Measurements from ENCODE around the gene MAST4. TPM values are rescaled to one million over a fixed set of nuclear protein-coding genes. Genes with fewer than 3 reads are reported as not detected.

The MAST4 gene
- total RNA-seq, 2 experiments from 2014 or later, result 1.3 to 21.9 TPM

- Histone ChIP-seq H3K4me3 (ENCODE audit: low read depth, low read length, poor library complexity, severe bottlenecking) (no peak overlapping the region), H3K27ac (ENCODE audit: low read depth, low read length, poor library complexity, severe bottlenecking) (no peak overlapping the region), H4K20me1 (ENCODE audit: insufficient read depth, low read length) (no peaks in the 10 kb centered on the region), H3K4me1 (ENCODE audit: insufficient read depth, low read length, poor library complexity, severe bottlenecking) (peaks cover 16% of the 10 kb centered on the region), H3K4me2 (ENCODE audit: low read length) (no peak overlapping the region), H3K36me3 (ENCODE audit: insufficient read depth, low read length) (no peaks in the 10 kb centered on the region), H3K9me2 (ENCODE audit: insufficient read depth, low read length) (no peaks in the 10 kb centered on the region), H3K79me2 (ENCODE audit: insufficient read depth, low read depth, low read length) (no peaks in the 10 kb centered on the region), H2AFZ (ENCODE audit: low read length) (no peak overlapping the region), H3K9me3 (ENCODE audit: low read length) (no peaks in the 10 kb centered on the region)
- CTCF ChIA-PET (ENCODE audit: unreplicated experiment), result no interaction called here
- no TSS peak for BruUV-seq (replicated peaks)
- DNase-seq (ENCODE audit: low spot score), result no peak
- intact Hi-C loops (cut with micrococcal nuclease; ENCODE audit: unreplicated experiment), result no loop called here
- POLR2A ChIA-PET, result no interaction called here
- TF ChIP-seq EZH2phosphoT487 (IDR thresholded peaks at IDR 0.05; ENCODE audit: borderline replicate concordance, low read depth, low read length), result no peak
- TF ChIP-seq, protein P1, sequence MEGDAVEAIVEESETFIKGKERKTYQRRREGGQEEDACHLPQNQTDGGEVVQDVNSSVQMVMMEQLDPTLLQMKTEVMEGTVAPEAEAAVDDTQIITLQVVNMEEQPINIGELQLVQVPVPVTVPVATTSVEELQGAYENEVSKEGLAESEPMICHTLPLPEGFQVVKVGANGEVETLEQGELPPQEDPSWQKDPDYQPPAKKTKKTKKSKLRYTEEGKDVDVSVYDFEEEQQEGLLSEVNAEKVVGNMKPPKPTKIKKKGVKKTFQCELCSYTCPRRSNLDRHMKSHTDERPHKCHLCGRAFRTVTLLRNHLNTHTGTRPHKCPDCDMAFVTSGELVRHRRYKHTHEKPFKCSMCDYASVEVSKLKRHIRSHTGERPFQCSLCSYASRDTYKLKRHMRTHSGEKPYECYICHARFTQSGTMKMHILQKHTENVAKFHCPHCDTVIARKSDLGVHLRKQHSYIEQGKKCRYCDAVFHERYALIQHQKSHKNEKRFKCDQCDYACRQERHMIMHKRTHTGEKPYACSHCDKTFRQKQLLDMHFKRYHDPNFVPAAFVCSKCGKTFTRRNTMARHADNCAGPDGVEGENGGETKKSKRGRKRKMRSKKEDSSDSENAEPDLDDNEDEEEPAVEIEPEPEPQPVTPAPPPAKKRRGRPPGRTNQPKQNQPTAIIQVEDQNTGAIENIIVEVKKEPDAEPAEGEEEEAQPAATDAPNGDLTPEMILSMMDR (conservative IDR thresholded peaks at IDR 0.05; ENCODE audit: low read length), result no peak
Measured at GRCh38 chr5:66615136-66615535, 18.9 kb downstream of the MAST4 start.

- no TSS peak for BruUV-seq (replicated peaks)
- Histone ChIP-seq H3K9me3 (ENCODE audit: low read length) (no peaks in the 10 kb centered on the region), H3K4me3 (ENCODE audit: low read depth, low read length, poor library complexity, severe bottlenecking) (no peak overlapping the region), H3K27ac (ENCODE audit: low read depth, low read length, poor library complexity, severe bottlenecking) (no peak overlapping the region), H3K79me2 (ENCODE audit: insufficient read depth, low read depth, low read length) (no peaks in the 10 kb centered on the region), H2AFZ (ENCODE audit: low read length) (no peak overlapping the region), H3K9me2 (ENCODE audit: insufficient read depth, low read length) (no peaks in the 10 kb centered on the region), H3K36me3 (ENCODE audit: insufficient read depth, low read length) (no peaks in the 10 kb centered on the region), H3K4me2 (ENCODE audit: low read length) (no peak overlapping the region), H4K20me1 (ENCODE audit: insufficient read depth, low read length) (no peaks in the 10 kb centered on the region), H3K4me1 (ENCODE audit: insufficient read depth, low read length, poor library complexity, severe bottlenecking) (peaks cover 20% of the 10 kb centered on the region)
- intact Hi-C loops (cut with micrococcal nuclease; ENCODE audit: unreplicated experiment), result no loop called here
- POLR2A ChIA-PET, result no interaction called here
- TF ChIP-seq, protein P1 (conservative IDR thresholded peaks at IDR 0.05; ENCODE audit: low read length), result no peak
- TF ChIP-seq EZH2phosphoT487 (IDR thresholded peaks at IDR 0.05; ENCODE audit: borderline replicate concordance, low read depth, low read length), result no peak
- CTCF ChIA-PET (ENCODE audit: unreplicated experiment), result no interaction called here
- DNase-seq (ENCODE audit: low spot score), result no peak
Measured at GRCh38 chr5:66615894-66616293, 19.7 kb downstream of the MAST4 start.

DNA sequence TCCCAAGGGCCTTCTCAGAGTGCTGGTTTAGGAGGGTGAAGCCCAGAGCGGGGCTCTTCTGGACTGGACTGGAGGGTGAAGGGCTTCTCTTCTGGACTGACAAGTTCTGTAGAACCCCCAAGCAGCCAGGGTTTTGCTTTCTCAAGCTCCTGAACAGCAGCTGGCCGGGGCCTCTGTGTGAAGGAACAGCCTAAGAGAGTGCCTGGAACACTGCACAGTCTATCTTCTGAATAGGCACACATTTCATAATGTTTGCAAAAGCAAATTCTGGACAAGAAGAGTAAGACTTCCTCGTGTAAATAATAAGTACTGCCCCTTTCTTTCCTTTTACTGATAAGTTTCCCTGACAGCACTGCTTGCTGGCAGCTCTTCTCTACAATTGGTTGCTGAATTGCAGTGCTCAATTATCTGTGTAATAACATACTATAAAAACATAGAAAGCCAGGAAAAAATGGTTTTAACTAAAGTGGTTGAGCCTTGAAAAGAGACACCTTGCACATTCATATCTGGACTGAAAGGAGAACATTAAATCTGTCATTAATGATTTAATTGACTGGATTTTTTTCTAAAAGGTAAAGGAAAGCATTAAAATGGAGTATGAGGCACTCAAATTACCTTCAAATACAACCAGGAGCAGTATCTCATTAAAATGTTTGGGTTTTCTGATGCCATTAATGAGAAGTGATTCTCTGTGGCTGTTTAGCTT is 20.5 kb downstream of the MAST4 start:
- Histone ChIP-seq H2AFZ (ENCODE audit: low read length) (peak overlapping the region; percentile 30; the same call in 1 of the 2 replicates), H3K79me2 (ENCODE audit: insufficient read depth, low read depth, low read length) (no peaks in the 10 kb centered on the region), H3K9me3 (ENCODE audit: low read length) (no peaks in the 10 kb centered on the region), H3K4me3 (ENCODE audit: low read depth, low read length, poor library complexity, severe bottlenecking) (no peak overlapping the region), H3K4me1 (ENCODE audit: insufficient read depth, low read length, poor library complexity, severe bottlenecking) (peaks cover 16% of the 10 kb centered on the region), H4K20me1 (ENCODE audit: insufficient read depth, low read length) (no peaks in the 10 kb centered on the region), H3K36me3 (ENCODE audit: insufficient read depth, low read length) (no peaks in the 10 kb centered on the region), H3K9me2 (ENCODE audit: insufficient read depth, low read length) (no peaks in the 10 kb centered on the region), H3K27ac (ENCODE audit: low read depth, low read length, poor library complexity, severe bottlenecking) (no peak overlapping the region), H3K4me2 (ENCODE audit: low read length) (peak overlapping the region; percentile 17; the same call in 1 of the 2 replicates)
- ChIA-PET POLR2A (no interaction called here), CTCF (ENCODE audit: unreplicated experiment) (no interaction called here)
- TF ChIP-seq, protein P1 (conservative IDR thresholded peaks at IDR 0.05; ENCODE audit: low read length), result no peak
- no peak for TF ChIP-seq EZH2phosphoT487 (IDR thresholded peaks at IDR 0.05; ENCODE audit: borderline replicate concordance, low read depth, low read length)
- no peak for DNase-seq (ENCODE audit: low spot score)
- no TSS peak for BruUV-seq (replicated peaks)
- intact Hi-C loops (cut with micrococcal nuclease; ENCODE audit: unreplicated experiment), result no loop called here
